GM18861 (cell line): ENCODE measurements around the gene ABCA10.

Experiments used
- ATAC-seq: cut with Tn5 transposase; IDR thresholded peaks from one replicate; pipeline ENCODE4 v1.9.1; 2021; ENCODE audit not compliant: unreplicated experiment

ABCA10 gene

DNA sequence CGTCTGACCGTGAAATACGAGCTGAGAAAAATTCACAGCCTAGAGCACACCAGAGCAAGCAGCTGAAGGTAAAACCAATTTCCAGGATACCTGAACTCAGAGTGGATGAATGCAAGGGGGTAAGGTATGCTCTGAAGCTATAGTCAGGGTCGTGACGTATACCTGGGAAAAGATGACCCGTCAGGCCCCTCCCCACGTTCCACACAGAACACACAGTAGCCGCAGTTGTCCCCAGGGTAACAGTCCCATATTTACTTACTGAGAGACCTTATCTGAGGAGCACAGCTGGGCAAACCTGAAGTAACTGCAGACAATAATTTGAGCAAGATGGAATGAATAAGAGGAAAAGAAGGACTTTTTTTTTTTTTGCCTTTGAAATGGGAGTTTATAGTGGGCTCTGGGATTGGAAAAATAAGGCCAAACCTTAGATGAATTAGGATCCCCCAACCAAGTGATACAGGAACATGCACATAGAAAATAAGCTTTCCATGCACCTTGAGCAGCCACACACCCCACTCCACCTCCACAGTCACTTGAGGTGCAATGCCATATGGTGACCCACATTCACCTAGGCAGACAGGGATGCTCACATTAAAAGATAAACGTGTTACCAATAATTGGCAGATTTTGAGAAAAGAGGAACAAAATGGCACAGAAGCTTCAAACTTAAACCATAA is 124.9 kb downstream of the ABCA10 start:
- ATAC-seq: no peak

DNA sequence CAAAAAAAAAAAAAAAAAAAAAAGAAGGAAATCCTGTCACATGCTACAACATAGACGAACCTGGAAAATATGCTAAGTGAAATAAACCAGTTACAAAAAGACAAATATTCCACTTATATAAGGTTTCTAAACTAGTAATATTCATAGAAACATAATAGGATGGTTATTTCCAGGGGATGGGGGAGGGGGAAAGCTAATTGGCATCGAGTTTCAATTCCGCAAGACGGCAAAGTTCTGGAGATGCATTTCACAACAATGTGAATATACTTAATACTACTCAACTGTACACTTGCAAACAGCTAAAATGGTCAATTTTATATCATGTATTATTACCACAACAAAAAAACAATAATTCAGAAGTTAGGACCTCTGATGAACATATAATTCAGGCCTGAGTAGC is 130.0 kb downstream of the ABCA10 start:
- no peak for ATAC-seq
